Fibroblast of skin of right biceps (primary cell): Measurements from ENCODE around the gene BTBD3.

Source experiments
- DNase-seq: peaks from one replicate; pipeline ENCODE4 v3.0.0-alpha.2; 2013

The BTBD3 gene

GRCh38 chr20:11972478-11972877 is 54.8 kb downstream of the BTBD3 start:
- DNase-seq = no peak
